Measurements from ENCODE around the gene NDST3. TPM values are rescaled to one million over a fixed set of nuclear protein-coding genes. Genes with fewer than 3 reads are reported as not detected.

NDST3 gene
- total and polyA plus RNA-seq, 8 donors: 0.13 to 1.5 (median 0.37) TPM; not detected in 3

GRCh38 chr4:118139241-118139640, 105.0 kb downstream of the NDST3 start:
- no peaks in the 10 kb centered on the region for H3K9me3 ChIP-seq
- TF ChIP-seq POLR2AphosphoS5 (IDR thresholded peaks at IDR 0.05) (no peak), EP300 (IDR thresholded peaks at IDR 0.05) (no peak), POLR2A (IDR thresholded peaks at IDR 0.05) (no peak), CTCF (IDR thresholded peaks at IDR 0.05) (no peak)
- WGBS, 5 donors: 74 to 97% (median 92%) methylated on average over 1 of the region's 1 CpG
- no peaks in the 10 kb centered on the region for H3K36me3 ChIP-seq
- intact Hi-C loops (cut with DNase I; ENCODE audit: low total_unique reads): no loop called here
- H3K4me1 ChIP-seq: no peaks in the 10 kb centered on the region
- no peaks in the 10 kb centered on the region for H3K27me3 ChIP-seq
- no peak for DNase-seq
- H3K4me3 ChIP-seq: no peak overlapping the region
- H3K27ac ChIP-seq: no peak overlapping the region

DNA sequence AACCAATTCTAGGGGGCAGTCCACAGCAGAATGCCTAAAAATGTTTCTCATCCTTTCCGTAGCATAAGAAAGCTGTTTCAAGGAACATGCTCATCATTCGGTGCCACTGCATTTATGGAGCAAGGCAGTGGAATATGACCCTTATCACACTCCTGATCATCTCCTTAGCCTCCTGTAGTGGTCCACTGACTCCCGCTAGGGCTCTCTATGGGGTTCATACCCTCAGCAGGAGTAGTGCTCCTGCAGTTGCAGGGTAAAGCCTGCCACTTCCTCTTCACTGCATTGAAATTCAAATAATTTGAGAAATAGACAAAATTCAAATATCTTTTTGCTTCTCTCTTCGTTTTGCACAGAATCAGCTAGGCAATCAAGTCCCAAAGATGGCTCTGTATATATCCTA, 107.0 kb downstream of the NDST3 start:
- intact Hi-C loops (cut with DNase I; ENCODE audit: low total_unique reads): no loop called here
- H3K9me3 ChIP-seq: no peaks in the 10 kb centered on the region
- no peak overlapping the region for H3K4me3 ChIP-seq
- no peak overlapping the region for H3K27ac ChIP-seq
- no peaks in the 10 kb centered on the region for H3K4me1 ChIP-seq
- TF ChIP-seq POLR2A (IDR thresholded peaks at IDR 0.05): no peak
- no peak for TF ChIP-seq CTCF (IDR thresholded peaks at IDR 0.05)
- TF ChIP-seq EP300 (IDR thresholded peaks at IDR 0.05): no peak
- TF ChIP-seq POLR2AphosphoS5 (IDR thresholded peaks at IDR 0.05): no peak
- no peaks in the 10 kb centered on the region for H3K36me3 ChIP-seq
- 60 to 84% (median 80%) methylated on average over 3 to 4 of the region's 4 CpGs for WGBS, 5 donors
- no peak for DNase-seq
- H3K27me3 ChIP-seq: no peaks in the 10 kb centered on the region

DNA sequence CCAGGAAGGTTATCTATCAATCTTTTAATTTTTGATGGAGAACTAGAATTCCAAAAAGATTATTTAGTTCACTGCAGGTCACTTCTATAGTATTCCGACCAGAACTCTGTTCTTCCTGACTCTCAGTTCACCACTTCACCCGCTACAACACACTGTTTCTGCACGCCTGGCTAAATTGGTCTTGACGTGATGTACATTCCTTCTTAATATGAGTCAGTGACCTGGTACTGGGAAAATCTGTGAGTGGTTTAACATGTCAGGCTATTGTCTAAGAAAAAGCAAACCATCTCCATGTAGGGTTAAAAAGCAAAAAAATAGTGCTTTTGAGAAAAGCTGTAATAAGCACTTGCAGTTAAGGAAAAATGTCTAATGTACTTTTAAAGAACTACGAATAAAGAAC, 120.4 kb downstream of the NDST3 start:
- Histone ChIP-seq H3K4me1 (no peaks in the 10 kb centered on the region), H3K4me3 (no peak overlapping the region), H3K27me3 (no peaks in the 10 kb centered on the region), H3K27ac (no peak overlapping the region), H3K36me3 (no peaks in the 10 kb centered on the region), H3K9me3 (peaks cover 0 to 11% (median 2%) of the 10 kb centered on the region in 4 donors)
- no peak for TF ChIP-seq EP300 (IDR thresholded peaks at IDR 0.05)
- no peak for TF ChIP-seq POLR2A (IDR thresholded peaks at IDR 0.05)
- intact Hi-C loops (cut with DNase I; ENCODE audit: low total_unique reads): no loop called here
- DNase-seq: no peak
- WGBS, 5 donors: 85 to 92% (median 92%) methylated on average over 5 of the region's 5 CpGs

- TF ChIP-seq POLR2A (IDR thresholded peaks at IDR 0.05): no peak
- no peak for TF ChIP-seq POLR2AphosphoS5 (IDR thresholded peaks at IDR 0.05)
- TF ChIP-seq CTCF (IDR thresholded peaks at IDR 0.05): no peak
- no peak for TF ChIP-seq EP300 (IDR thresholded peaks at IDR 0.05)
- Histone ChIP-seq H3K36me3 (no peaks in the 10 kb centered on the region), H3K27me3 (no peaks in the 10 kb centered on the region), H3K27ac (no peak overlapping the region), H3K9me3 (peaks cover 0 to 18% (median 4%) of the 10 kb centered on the region in 4 donors), H3K4me3 (no peak overlapping the region), H3K4me1 (no peaks in the 10 kb centered on the region)
- DNase-seq: no peak
- intact Hi-C loops (cut with DNase I; ENCODE audit: low total_unique reads): no loop called here
Observed at GRCh38 chr4:118155516-118155915, 121.2 kb downstream of the NDST3 start.

GRCh38 chr4:118158763-118159375, 124.6 kb downstream of the NDST3 start:
- H3K4me1 ChIP-seq: no peaks in the 10 kb centered on the region
- 50 to 66% (median 62%) methylated on average over 2 of the region's 2 CpGs for WGBS, 5 donors

More at GRCh38 chr4:118158763-118159375, 124.6 kb downstream of the NDST3 start:
- Histone ChIP-seq H3K27ac (no peak overlapping the region), H3K36me3 (no peaks in the 10 kb centered on the region), H3K9me3 (peaks cover 0 to 27% (median 10%) of the 10 kb centered on the region in 4 donors), H3K4me3 (no peak overlapping the region), H3K27me3 (no peaks in the 10 kb centered on the region)
- intact Hi-C loops (cut with DNase I; ENCODE audit: low total_unique reads): no loop called here
- TF ChIP-seq EP300 (IDR thresholded peaks at IDR 0.05) (no peak), POLR2AphosphoS5 (IDR thresholded peaks at IDR 0.05) (no peak), CTCF (IDR thresholded peaks at IDR 0.05) (no peak), POLR2A (IDR thresholded peaks at IDR 0.05) (no peak)
- no peak for DNase-seq
